Progenitor cell of endocrine pancreas (in vitro differentiated cells): ENCODE results near the gene SETBP1. TPM values are rescaled to one million over a fixed set of nuclear protein-coding genes. Genes with fewer than 3 reads are reported as not detected.

Source experiments
- DNase-seq: peaks from one replicate; pipeline ENCODE4 v3.0.0; 2021; ENCODE audit warnings: low spot score; ENCODE audit not compliant: unreplicated experiment
- H3K27ac Mint-ChIP-seq: 2 replicates; pipeline ENCODE4 v1.8.0; 2021; ENCODE audit warnings: mild to moderate bottlenecking, moderate library complexity, mixed read lengths
- H3K27me3 Mint-ChIP-seq: 2 replicates; pipeline ENCODE4 v1.8.0; 2021; ENCODE audit warnings: mixed read lengths
- H3K36me3 Mint-ChIP-seq: 2 replicates; pipeline ENCODE4 v1.8.0; 2022; ENCODE audit warnings: mixed read lengths; ENCODE audit not compliant: insufficient read depth
- H3K4me1 Mint-ChIP-seq: 2 replicates; pipeline ENCODE4 v1.8.0; 2021; ENCODE audit warnings: low read depth, mixed read lengths
- H3K4me3 Mint-ChIP-seq: 2 replicates; pipeline ENCODE4 v1.8.0; 2021; ENCODE audit warnings: low read depth, mild to moderate bottlenecking, moderate library complexity, mixed read lengths
- H3K9me3 Mint-ChIP-seq: 2 replicates; pipeline ENCODE4 v1.8.0; 2021; ENCODE audit warnings: low read depth, mixed read lengths
- CTCF ChIP-seq: fragments of 200-600 bp; sonication (generic); IDR thresholded peaks from one replicate; pipeline ENCODE4 v1.5.0; 2021; ENCODE audit warnings: antibody characterized with exemption, mild to moderate bottlenecking; ENCODE audit not compliant: unreplicated experiment
- total RNA-seq: library from RNA; stranded (reverse); gene quantifications from 2 replicates; pipeline ENCODE4 v1.2.1, GENCODE V29; 2021

The SETBP1 gene
- total RNA-seq, 1 donor from 2014 or later = 30.8 TPM

- H3K4me1 Mint-ChIP-seq = peaks cover 23% of the 10 kb centered on the region
- no peak for TF ChIP-seq CTCF
- no peak overlapping the region for H3K4me3 Mint-ChIP-seq
- H3K27me3 Mint-ChIP-seq = no peaks in the 10 kb centered on the region
- H3K9me3 Mint-ChIP-seq = no peaks in the 10 kb centered on the region
- H3K27ac Mint-ChIP-seq = no peak overlapping the region
- H3K36me3 Mint-ChIP-seq = no peaks in the 10 kb centered on the region
- no peak for DNase-seq
Observed at GRCh38 chr18:44915661-44916060, 235.0 kb downstream of the SETBP1 start.

- no peaks in the 10 kb centered on the region for H3K27me3 Mint-ChIP-seq
- H3K4me3 Mint-ChIP-seq = no peak overlapping the region
- no peaks in the 10 kb centered on the region for H3K36me3 Mint-ChIP-seq
- peaks cover 23% of the 10 kb centered on the region for H3K4me1 Mint-ChIP-seq
- DNase-seq = no peak
- no peak for TF ChIP-seq CTCF
- no peaks in the 10 kb centered on the region for H3K9me3 Mint-ChIP-seq
- H3K27ac Mint-ChIP-seq = no peak overlapping the region
Observed at GRCh38 chr18:44916429-44917207, 235.9 kb downstream of the SETBP1 start.

GRCh38 chr18:44917216-44918141 lies 236.8 kb downstream of the SETBP1 start:
- Mint-ChIP-seq H3K36me3 (no peaks in the 10 kb centered on the region), H3K4me3 (no peak overlapping the region), H3K27me3 (no peaks in the 10 kb centered on the region), H3K4me1 (peaks cover 23% of the 10 kb centered on the region), H3K27ac (peak overlapping the region; percentile 22), H3K9me3 (no peaks in the 10 kb centered on the region)
- no peak for TF ChIP-seq CTCF
- DNase-seq = no peak

- H3K27ac Mint-ChIP-seq = peak overlapping the region; percentile 22
Observed at GRCh38 chr18:44918142-44918476, 237.4 kb downstream of the SETBP1 start.

More at GRCh38 chr18:44918142-44918476, 237.4 kb downstream of the SETBP1 start:
- TF ChIP-seq CTCF = no peak
- no peaks in the 10 kb centered on the region for H3K9me3 Mint-ChIP-seq
- no peaks in the 10 kb centered on the region for H3K36me3 Mint-ChIP-seq
- DNase-seq = no peak
- H3K4me3 Mint-ChIP-seq = no peak overlapping the region
- no peaks in the 10 kb centered on the region for H3K27me3 Mint-ChIP-seq
- peaks cover 23% of the 10 kb centered on the region for H3K4me1 Mint-ChIP-seq
